Measurements from ENCODE around the gene PNPLA3.

GRCh38 chr22:43967069-43967468 is 43.5 kb downstream of the PNPLA3 start:
- TF ChIP-seq CTCF (IDR thresholded peaks at IDR 0.05): no peak
- TF ChIP-seq POLR2A (IDR thresholded peaks at IDR 0.05): no peak

Measured in testis (tissue), 2 donors.